Mucosa of descending colon (tissue), 3 donors: ENCODE data around the gene SLFN12. TPM values are rescaled to one million over a fixed set of nuclear protein-coding genes. Genes with fewer than 3 reads are reported as not detected.
"Not testable (repeated sequence)": the region's sequence is repeated elsewhere in the genome, so short reads cannot be mapped to it uniquely, and the experiment has no call there.

ENCODE experiments used
- ATAC-seq: fragments of 200-7000 bp; cut with Tn5 transposase; one replicate; pipeline ENCODE4 v1.9.1; 2020; ENCODE audit warnings: mild to moderate bottlenecking, moderate library complexity
- DNase-seq, 3 donors: peaks; one replicate each; pipeline ENCODE4 v3.0.0-alpha.2; 2020
- H3K36me3 ChIP-seq: fragments of 200-600 bp; one replicate; pipeline ENCODE4 v1.8.0; 2021; ENCODE audit warnings: low read depth, mild to moderate bottlenecking
- H3K4me1 ChIP-seq: fragments of 200-600 bp; one replicate; pipeline ENCODE4 v1.8.0; 2021; ENCODE audit warnings: low read depth, mild to moderate bottlenecking
- H3K4me3 ChIP-seq: fragments of 200-600 bp; one replicate; pipeline ENCODE4 v1.8.0; 2021; ENCODE audit warnings: mild to moderate bottlenecking
- H3K9me3 ChIP-seq: fragments of 200-600 bp; one replicate; pipeline ENCODE4 v1.8.0; 2021; ENCODE audit warnings: mild to moderate bottlenecking
- intact Hi-C, 2 donors: fragments of 100-400 bp; cut with DNase I in 1 of 2; cut with micrococcal nuclease in 1 of 2; formaldehyde crosslinking; loops; one replicate each; pipeline versions ENCODE4 v1.11.0 to v1.11.1; 2022; cut with DNase I, micrococcal nuclease
- total RNA-seq, 3 donors: library from RNA; stranded (reverse); fragmentation: NEBNext Ultra II Directional in 2 of 3; extraction: Animal tissue kit (Norgen Biotek cat#: 25700) in 2 of 3; gene quantifications; one replicate each; pipeline versions ENCODE4 v1.2.1 to v1.2.4, GENCODE V29; 2021 to 2023
- TF ChIP-seq, protein P1 (sequence below): fragments of 200-600 bp; IDR thresholded peaks from one replicate; pipeline ENCODE4 v1.8.0; 2022; ENCODE audit warnings: antibody characterized with exemption, mild to moderate bottlenecking
- donor health status: DM: no; HTN: no; CAD: no; lungs with moderate emphysema.
- donor health status: DM: no; HTN: no; CAD: no.
- donor health status: DM: no; HTN: yes; CAD: no.

The SLFN12 gene
- total RNA-seq, 3 donors from 2014 or later = 1.5 to 5.5 (median 3.1) TPM

DNA sequence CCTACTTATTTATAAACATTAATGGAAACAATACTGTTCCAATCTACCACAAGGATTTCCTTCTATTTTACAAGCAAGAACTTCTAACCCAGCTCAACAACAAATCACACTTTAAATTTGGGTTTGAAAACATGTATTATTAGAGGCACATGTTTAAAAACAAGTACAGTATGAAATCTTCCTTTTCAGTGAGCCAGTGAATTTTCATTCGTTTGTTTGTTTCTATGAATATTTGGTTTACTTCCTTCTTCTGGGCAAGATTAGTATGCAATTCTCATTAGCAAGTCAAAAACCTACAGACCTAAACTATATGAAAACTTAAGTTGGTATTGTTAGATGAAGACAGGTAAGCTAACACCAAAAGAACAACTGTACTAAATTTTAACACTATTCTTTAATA is 25.7 kb downstream of the SLFN12 start:
- TF ChIP-seq, protein P1, sequence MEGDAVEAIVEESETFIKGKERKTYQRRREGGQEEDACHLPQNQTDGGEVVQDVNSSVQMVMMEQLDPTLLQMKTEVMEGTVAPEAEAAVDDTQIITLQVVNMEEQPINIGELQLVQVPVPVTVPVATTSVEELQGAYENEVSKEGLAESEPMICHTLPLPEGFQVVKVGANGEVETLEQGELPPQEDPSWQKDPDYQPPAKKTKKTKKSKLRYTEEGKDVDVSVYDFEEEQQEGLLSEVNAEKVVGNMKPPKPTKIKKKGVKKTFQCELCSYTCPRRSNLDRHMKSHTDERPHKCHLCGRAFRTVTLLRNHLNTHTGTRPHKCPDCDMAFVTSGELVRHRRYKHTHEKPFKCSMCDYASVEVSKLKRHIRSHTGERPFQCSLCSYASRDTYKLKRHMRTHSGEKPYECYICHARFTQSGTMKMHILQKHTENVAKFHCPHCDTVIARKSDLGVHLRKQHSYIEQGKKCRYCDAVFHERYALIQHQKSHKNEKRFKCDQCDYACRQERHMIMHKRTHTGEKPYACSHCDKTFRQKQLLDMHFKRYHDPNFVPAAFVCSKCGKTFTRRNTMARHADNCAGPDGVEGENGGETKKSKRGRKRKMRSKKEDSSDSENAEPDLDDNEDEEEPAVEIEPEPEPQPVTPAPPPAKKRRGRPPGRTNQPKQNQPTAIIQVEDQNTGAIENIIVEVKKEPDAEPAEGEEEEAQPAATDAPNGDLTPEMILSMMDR = no peak
- no peak for ATAC-seq
- Histone ChIP-seq H3K4me1 (no peaks in the 10 kb centered on the region), H3K36me3 (no peaks in the 10 kb centered on the region), H3K4me3 (no peak overlapping the region), H3K9me3 (no peaks in the 10 kb centered on the region)
- intact Hi-C loops = no loop called here
- no peak for DNase-seq

- Histone ChIP-seq H3K36me3 (no peaks in the 10 kb centered on the region), H3K4me3 (no peak overlapping the region), H3K4me1 (no peaks in the 10 kb centered on the region), H3K9me3 (no peaks in the 10 kb centered on the region)
- intact Hi-C loops = no loop called here
- TF ChIP-seq, protein P1 = no peak
- no peak for ATAC-seq
- no peak for DNase-seq
These were observed 27.9 kb downstream of the SLFN12 start for GRCh38 chr17:35404360-35404759.

GRCh38 chr17:35393783-35394182 is 38.5 kb downstream of the SLFN12 start:
- DNase-seq, H3K4me1 ChIP-seq, H3K36me3 ChIP-seq, intact Hi-C loops, H3K4me3 ChIP-seq, H3K9me3 ChIP-seq, ATAC-seq: not testable (repeated sequence)

- no peak for ATAC-seq
- TF ChIP-seq, protein P1 = no peak
- no peaks in the 10 kb centered on the region for H3K36me3 ChIP-seq
These were observed 41.6 kb downstream of the SLFN12 start for GRCh38 chr17:35390663-35391062.

DNA sequence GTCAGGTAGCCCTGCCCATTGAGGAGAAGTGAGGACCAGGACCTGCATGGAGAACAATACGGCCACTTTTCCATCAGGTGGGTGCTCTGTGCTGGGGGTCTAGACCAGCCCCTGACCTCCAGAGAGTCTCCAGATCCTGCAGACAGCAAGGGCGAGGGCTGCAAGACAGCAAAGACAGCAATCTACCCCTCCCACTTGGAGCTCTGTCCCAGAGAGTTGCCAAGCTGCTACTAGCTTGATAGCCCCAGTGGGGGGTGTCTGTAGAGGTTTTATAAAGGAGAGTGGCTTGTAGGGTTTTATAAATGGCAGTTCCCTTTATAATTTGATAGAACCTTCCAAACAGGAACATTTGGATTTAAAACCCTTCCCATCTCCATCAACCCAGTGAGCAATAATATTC is 42.1 kb downstream of the SLFN12 start:
- Histone ChIP-seq H3K9me3 (no peaks in the 10 kb centered on the region), H3K4me1 (no peaks in the 10 kb centered on the region), H3K36me3 (no peaks in the 10 kb centered on the region), H3K4me3 (no peak overlapping the region)
- ATAC-seq (no peak), DNase-seq (no peak)
- intact Hi-C loops = no loop called here
- TF ChIP-seq, protein P1 = no peak

More at GRCh38 chr17:35390663-35391062, 41.6 kb downstream of the SLFN12 start:
- Histone ChIP-seq H3K4me3 (no peak overlapping the region), H3K9me3 (no peaks in the 10 kb centered on the region), H3K4me1 (no peaks in the 10 kb centered on the region)
- intact Hi-C loops = no loop called here
- no peak for DNase-seq

GRCh38 chr17:35387496-35387895 is 44.8 kb downstream of the SLFN12 start:
- Histone ChIP-seq H3K36me3 (no peaks in the 10 kb centered on the region), H3K4me1 (no peaks in the 10 kb centered on the region), H3K9me3 (no peaks in the 10 kb centered on the region), H3K4me3 (no peak overlapping the region)
- ATAC-seq (no peak), DNase-seq (no peak)
- TF ChIP-seq, protein P1 = no peak
- intact Hi-C loops = no loop called here
